ENCODE data around the gene SLC25A48. TPM values are rescaled to one million over a fixed set of nuclear protein-coding genes. Genes with fewer than 3 reads are reported as not detected.

SLC25A48 gene
- polyA plus RNA-seq, 1 donor (not counting 4 experiments of a cell fraction or from before 2014, with no cell fraction given), result not detected

DNA sequence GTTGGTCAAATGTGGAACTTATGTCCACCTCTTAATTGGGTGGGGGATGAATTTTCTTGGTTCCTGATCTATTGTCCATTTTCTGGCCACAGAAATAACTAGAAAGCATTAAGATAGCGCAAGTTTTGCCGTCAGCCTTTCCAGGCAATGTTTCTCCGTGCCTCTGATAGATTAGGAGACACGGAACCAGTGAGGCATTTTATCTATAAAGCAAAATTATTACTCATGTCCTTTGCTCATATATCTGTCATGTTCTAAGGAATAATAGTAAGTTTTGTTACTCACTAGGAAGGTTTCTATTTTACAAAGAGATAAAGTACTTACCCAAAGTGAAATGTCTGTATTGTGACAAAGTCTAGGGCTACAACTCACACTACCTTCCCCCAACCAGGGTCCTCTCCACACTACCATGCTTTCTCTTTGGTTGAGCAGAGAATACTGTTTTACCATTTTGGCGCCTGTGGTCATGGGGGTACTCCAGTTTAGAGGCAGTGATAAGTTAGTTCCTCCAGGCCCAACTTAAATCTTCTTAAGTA lies 81.1 kb downstream of the SLC25A48 start:
- no peaks in the 10 kb centered on the region for H3K79me2 ChIP-seq (ENCODE audit: control insufficient read depth, insufficient read depth, low read length)
- H3K4me1 ChIP-seq (ENCODE audit: control insufficient read depth, extremely low read depth, insufficient read depth, low read length), result no peaks in the 10 kb centered on the region
- H3K27me3 ChIP-seq (ENCODE audit: control insufficient read depth, extremely low read depth, insufficient read depth, low read length), result peaks cover 38% of the 10 kb centered on the region
- dilution Hi-C loops (cut with MboI; ENCODE audit: extremely low pct_ligation_motif_present, low sequenced_read_pairs), result no loop called here
- no peak overlapping the region for H3K27ac ChIP-seq (ENCODE audit: control insufficient read depth, insufficient read depth, low read length)
- TF ChIP-seq EZH2 (IDR thresholded peaks at IDR 0.05; ENCODE audit: low read length), result no peak
- TF ChIP-seq, protein P1, sequence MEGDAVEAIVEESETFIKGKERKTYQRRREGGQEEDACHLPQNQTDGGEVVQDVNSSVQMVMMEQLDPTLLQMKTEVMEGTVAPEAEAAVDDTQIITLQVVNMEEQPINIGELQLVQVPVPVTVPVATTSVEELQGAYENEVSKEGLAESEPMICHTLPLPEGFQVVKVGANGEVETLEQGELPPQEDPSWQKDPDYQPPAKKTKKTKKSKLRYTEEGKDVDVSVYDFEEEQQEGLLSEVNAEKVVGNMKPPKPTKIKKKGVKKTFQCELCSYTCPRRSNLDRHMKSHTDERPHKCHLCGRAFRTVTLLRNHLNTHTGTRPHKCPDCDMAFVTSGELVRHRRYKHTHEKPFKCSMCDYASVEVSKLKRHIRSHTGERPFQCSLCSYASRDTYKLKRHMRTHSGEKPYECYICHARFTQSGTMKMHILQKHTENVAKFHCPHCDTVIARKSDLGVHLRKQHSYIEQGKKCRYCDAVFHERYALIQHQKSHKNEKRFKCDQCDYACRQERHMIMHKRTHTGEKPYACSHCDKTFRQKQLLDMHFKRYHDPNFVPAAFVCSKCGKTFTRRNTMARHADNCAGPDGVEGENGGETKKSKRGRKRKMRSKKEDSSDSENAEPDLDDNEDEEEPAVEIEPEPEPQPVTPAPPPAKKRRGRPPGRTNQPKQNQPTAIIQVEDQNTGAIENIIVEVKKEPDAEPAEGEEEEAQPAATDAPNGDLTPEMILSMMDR (optimal IDR thresholded peaks at IDR 0.05 in 1 of 3, IDR thresholded peaks at IDR 0.05 in 1 of 3, conservative IDR thresholded peaks at IDR 0.05 in 1 of 3; ENCODE audit: extremely low read depth in 1 of 3, insufficient read depth in 2 of 3, low read length in 3 of 3), result no peak
- H4K20me1 ChIP-seq (ENCODE audit: control insufficient read depth, extremely low read depth, insufficient read depth, low read length), result no peaks in the 10 kb centered on the region
- H3K4me2 ChIP-seq (ENCODE audit: control insufficient read depth, extremely low read depth, insufficient read depth, low read depth, low read length), result no peak overlapping the region
- H2AFZ ChIP-seq (ENCODE audit: control insufficient read depth, low read length), result no peak overlapping the region
- no peak overlapping the region for H3K9ac ChIP-seq (ENCODE audit: control insufficient read depth, extremely low read depth, insufficient read depth, low read length)
- no peaks in the 10 kb centered on the region for H3K9me1 ChIP-seq (ENCODE audit: control insufficient read depth, extremely low read depth, insufficient read depth, low read length)
- no peak for FAIRE-seq
- no peaks in the 10 kb centered on the region for H3K9me3 ChIP-seq (ENCODE audit: control insufficient read depth, low read depth, low read length)
- no peak overlapping the region for H3K4me3 ChIP-seq (ENCODE audit: control insufficient read depth in 2 of 3, extremely low read depth in 1 of 3, insufficient read depth in 2 of 3, low read depth in 1 of 3, low read length in 3 of 3)
- H3K36me3 ChIP-seq (ENCODE audit: control insufficient read depth in 2 of 2, extremely low read depth in 1 of 2, insufficient read depth in 2 of 2, low read length in 2 of 2), result no peaks in the 10 kb centered on the region
- DNase-seq (ENCODE audit: low read depth, low spot score), result no peak

DNA sequence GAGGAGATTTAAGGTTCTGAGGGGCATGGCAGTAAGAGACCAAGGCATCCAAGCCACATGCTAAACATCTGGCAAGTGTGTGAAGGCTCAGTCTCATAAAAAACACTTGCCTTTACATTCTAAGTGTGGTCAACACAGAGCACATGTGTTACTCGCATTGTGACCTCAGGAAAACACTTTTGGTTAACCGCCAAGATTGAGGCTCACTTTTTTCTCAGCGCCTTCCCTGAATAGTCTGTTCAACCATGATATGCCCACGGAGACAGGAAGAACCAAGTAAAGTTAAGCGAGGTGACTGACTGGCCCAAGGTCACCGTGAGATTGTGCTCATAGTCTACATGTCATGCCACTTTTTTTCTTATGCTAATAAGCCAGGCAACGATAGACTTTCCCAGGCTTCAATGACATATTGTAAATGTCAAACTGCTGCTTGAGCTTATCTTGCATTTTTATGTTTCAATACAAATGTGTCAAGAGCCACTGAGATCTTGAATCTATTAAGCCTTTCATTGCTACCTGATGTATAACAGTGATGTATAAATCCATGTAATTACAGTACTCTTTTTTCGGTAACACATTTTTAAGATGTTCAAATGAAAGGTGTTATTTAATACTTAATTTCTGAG lies 82.3 kb downstream of the SLC25A48 start:
- Histone ChIP-seq H3K9me3 (ENCODE audit: control insufficient read depth, low read depth, low read length) (no peaks in the 10 kb centered on the region), H3K4me2 (ENCODE audit: control insufficient read depth, extremely low read depth, insufficient read depth, low read depth, low read length) (no peak overlapping the region), H3K79me2 (ENCODE audit: control insufficient read depth, insufficient read depth, low read length) (no peaks in the 10 kb centered on the region), H3K9ac (ENCODE audit: control insufficient read depth, extremely low read depth, insufficient read depth, low read length) (no peak overlapping the region), H2AFZ (ENCODE audit: control insufficient read depth, low read length) (no peak overlapping the region), H3K4me3 (ENCODE audit: control insufficient read depth in 2 of 3, extremely low read depth in 1 of 3, insufficient read depth in 2 of 3, low read depth in 1 of 3, low read length in 3 of 3) (no peak overlapping the region), H3K27ac (ENCODE audit: control insufficient read depth, insufficient read depth, low read length) (no peak overlapping the region), H3K36me3 (ENCODE audit: control insufficient read depth in 2 of 2, extremely low read depth in 1 of 2, insufficient read depth in 2 of 2, low read length in 2 of 2) (no peaks in the 10 kb centered on the region), H4K20me1 (ENCODE audit: control insufficient read depth, extremely low read depth, insufficient read depth, low read length) (no peaks in the 10 kb centered on the region), H3K9me1 (ENCODE audit: control insufficient read depth, extremely low read depth, insufficient read depth, low read length) (no peaks in the 10 kb centered on the region), H3K27me3 (ENCODE audit: control insufficient read depth, extremely low read depth, insufficient read depth, low read length) (peaks cover 29% of the 10 kb centered on the region), H3K4me1 (ENCODE audit: control insufficient read depth, extremely low read depth, insufficient read depth, low read length) (no peaks in the 10 kb centered on the region)
- TF ChIP-seq, protein P1 (optimal IDR thresholded peaks at IDR 0.05 in 1 of 3, IDR thresholded peaks at IDR 0.05 in 1 of 3, conservative IDR thresholded peaks at IDR 0.05 in 1 of 3; ENCODE audit: extremely low read depth in 1 of 3, insufficient read depth in 2 of 3, low read length in 3 of 3), result no peak
- TF ChIP-seq EZH2 (IDR thresholded peaks at IDR 0.05; ENCODE audit: low read length), result no peak
- dilution Hi-C loops (cut with MboI; ENCODE audit: extremely low pct_ligation_motif_present, low sequenced_read_pairs), result no loop called here
- FAIRE-seq, result no peak
- no peak for DNase-seq (ENCODE audit: low read depth, low spot score)

Measured in keratinocyte (primary cell).